ENCODE measurements around the gene PHYHIPL.

- no peak for TF ChIP-seq EZH2 (IDR thresholded peaks at IDR 0.05; ENCODE audit: insufficient read depth, poor library complexity, severe bottlenecking)
- no peak for TF ChIP-seq EZH2phosphoT487 (IDR thresholded peaks at IDR 0.05; ENCODE audit: insufficient read depth, low read depth)
These were observed 4.3 kb downstream of the PHYHIPL start for GRCh38 chr10:59180689-59181270.
